ENCODE data around the gene GCK. TPM values are rescaled to one million over a fixed set of nuclear protein-coding genes. Genes with fewer than 3 reads are reported as not detected.

Gene GCK
- total and polyA plus RNA-seq, 2 of the 13 experiments (the other 11 are each of a cell fraction or from before 2014, with no cell fraction given), result not detected

DNA sequence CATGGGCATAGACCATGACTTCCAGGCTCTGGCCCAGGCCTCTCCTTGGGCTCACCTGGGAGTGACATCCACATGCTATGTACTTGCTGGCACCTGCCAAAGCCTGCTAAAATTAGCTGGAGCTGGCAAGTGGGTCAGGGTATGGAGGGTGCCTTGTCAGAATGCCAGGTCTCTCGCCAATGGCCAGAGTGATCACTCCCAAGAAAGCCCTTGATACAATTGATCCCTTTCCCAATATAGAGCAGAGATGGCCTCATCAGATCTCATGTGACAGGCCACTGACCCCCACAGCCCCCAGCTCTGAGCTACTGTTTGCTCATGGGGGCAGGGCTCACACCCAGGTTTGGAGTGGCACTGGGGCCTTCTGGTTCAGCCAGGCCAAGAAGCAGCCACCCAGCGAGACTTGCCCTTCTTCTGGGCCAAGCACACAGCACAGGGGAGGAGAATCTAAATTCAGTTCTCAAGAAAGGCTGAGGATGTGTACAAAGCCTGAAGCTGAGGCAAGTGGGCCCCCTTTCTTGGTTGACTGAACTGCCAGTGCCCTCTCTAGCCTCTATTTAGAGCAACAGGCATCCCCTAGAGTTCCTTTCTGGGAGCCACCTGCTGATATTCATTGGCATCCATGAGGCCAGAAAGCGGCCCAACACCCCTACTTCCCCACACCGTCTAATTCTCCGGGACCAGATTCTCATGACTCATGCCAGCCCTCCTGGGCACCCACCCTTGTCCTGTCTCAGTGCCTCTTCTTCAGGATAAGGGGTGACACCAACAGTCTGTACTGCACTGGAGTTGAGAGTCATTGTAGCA is 29.2 kb downstream of the GCK start:
- H3K4me3 ChIP-seq (replicated peaks in 1 of 3; ENCODE audit: insufficient read depth in 1 of 3, low read depth in 2 of 3, low read length in 3 of 3), result no peak overlapping the region
- no peak overlapping the region for H3K27ac ChIP-seq (ENCODE audit: extremely low read length, insufficient read depth, low read length)
- POLR2A ChIA-PET, result no interaction called here
- H2AFZ ChIP-seq (ENCODE audit: low read length), result no peak overlapping the region
- CTCF ChIA-PET (ENCODE audit: low intra/inter-chr PET ratio, low total read pairs), result no interaction called here
- no peaks in the 10 kb centered on the region for H3K4me1 ChIP-seq (ENCODE audit: insufficient read depth, low read length)
- H3K79me2 ChIP-seq (ENCODE audit: insufficient read depth, low read length), result no peaks in the 10 kb centered on the region
- no peaks in the 10 kb centered on the region for H3K9me3 ChIP-seq (ENCODE audit: low read length)
- intact Hi-C loops (cut with micrococcal nuclease; ENCODE audit: unreplicated experiment) (no loop called here), in situ Hi-C loops (cut with HindIII; ENCODE audit: extremely low pct_ligation_motif_present, low pct_unique_long_range_greater_than_20kb) (no loop called here)
- DNase-seq (ENCODE audit: low spot score), result no peak
- no peaks in the 10 kb centered on the region for H3K36me3 ChIP-seq (replicated peaks in 1 of 2; ENCODE audit: control insufficient read depth in 1 of 2, insufficient read depth in 2 of 2, low read length in 2 of 2)
- no peak overlapping the region for H3K9ac ChIP-seq (ENCODE audit: insufficient read depth, low read depth, low read length)
- no peaks in the 10 kb centered on the region for H4K20me1 ChIP-seq (ENCODE audit: insufficient read depth, low read length)
- no peak overlapping the region for H3K4me2 ChIP-seq (ENCODE audit: low read depth, low read length)
- no TSS peak for BruUV-seq (replicated peaks)
- no peak for ATAC-seq
- 41% methylated on average over 5 of the region's 5 CpGs for WGBS (ENCODE audit: low lambda C conversion rate)
- H3K27me3 ChIP-seq (ENCODE audit: control insufficient read depth in 1 of 2, insufficient read depth in 2 of 2, low read length in 2 of 2), result peaks cover 0 to 10% of the 10 kb centered on the region in 2 experiments; a peak in 3 of 5 replicates
- no peak for FAIRE-seq
- TF ChIP-seq ZNF574 (CRISPR knock-in tag; IDR thresholded peaks at IDR 0.05) (no peak), YEATS4 (CRISPR knock-in tag; IDR thresholded peaks at IDR 0.05; ENCODE audit: borderline replicate concordance) (no peak), FIP1L1 (IDR thresholded peaks at IDR 0.05; ENCODE audit: borderline replicate concordance, insufficient read depth, low read depth, low read length) (no peak), RCOR2 (CRISPR knock-in tag; IDR thresholded peaks at IDR 0.05) (no peak), DR1 (CRISPR knock-in tag; IDR thresholded peaks at IDR 0.05) (no peak), ZSCAN22 (CRISPR knock-in tag; IDR thresholded peaks at IDR 0.05) (no peak), KDM1A (CRISPR knock-in tag; IDR thresholded peaks at IDR 0.05) (no peak), ATF7-NPFF (CRISPR knock-in tag; IDR thresholded peaks at IDR 0.05; ENCODE audit: low read depth) (no peak), CREBL2 (CRISPR knock-in tag; IDR thresholded peaks at IDR 0.05; ENCODE audit: borderline replicate concordance) (no peak), CBX2 (IDR thresholded peaks at IDR 0.05; ENCODE audit: low read depth, low read length) (no peak), CBX2 (CRISPR knock-in tag; IDR thresholded peaks at IDR 0.05; ENCODE audit: low read depth) (no peak), NR2F2 (IDR thresholded peaks at IDR 0.05; ENCODE audit: borderline replicate concordance, low read depth) (no peak), ZNF446 (CRISPR knock-in tag; IDR thresholded peaks at IDR 0.05) (no peak), LBX2 (CRISPR knock-in tag; IDR thresholded peaks at IDR 0.05; ENCODE audit: borderline replicate concordance) (no peak)
- TF ChIP-seq, protein P1, sequence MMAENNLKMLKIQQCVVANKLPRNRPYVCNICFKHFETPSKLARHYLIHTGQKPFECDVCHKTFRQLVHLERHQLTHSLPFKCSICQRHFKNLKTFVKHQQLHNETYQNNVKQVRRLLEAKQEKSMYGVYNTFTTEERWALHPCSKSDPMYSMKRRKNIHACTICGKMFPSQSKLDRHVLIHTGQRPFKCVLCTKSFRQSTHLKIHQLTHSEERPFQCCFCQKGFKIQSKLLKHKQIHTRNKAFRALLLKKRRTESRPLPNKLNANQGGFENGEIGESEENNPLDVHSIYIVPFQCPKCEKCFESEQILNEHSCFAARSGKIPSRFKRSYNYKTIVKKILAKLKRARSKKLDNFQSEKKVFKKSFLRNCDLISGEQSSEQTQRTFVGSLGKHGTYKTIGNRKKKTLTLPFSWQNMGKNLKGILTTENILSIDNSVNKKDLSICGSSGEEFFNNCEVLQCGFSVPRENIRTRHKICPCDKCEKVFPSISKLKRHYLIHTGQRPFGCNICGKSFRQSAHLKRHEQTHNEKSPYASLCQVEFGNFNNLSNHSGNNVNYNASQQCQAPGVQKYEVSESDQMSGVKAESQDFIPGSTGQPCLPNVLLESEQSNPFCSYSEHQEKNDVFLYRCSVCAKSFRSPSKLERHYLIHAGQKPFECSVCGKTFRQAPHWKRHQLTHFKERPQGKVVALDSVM (CRISPR knock-in tag; IDR thresholded peaks at IDR 0.05), result no peak
- TF ChIP-seq, protein P2, sequence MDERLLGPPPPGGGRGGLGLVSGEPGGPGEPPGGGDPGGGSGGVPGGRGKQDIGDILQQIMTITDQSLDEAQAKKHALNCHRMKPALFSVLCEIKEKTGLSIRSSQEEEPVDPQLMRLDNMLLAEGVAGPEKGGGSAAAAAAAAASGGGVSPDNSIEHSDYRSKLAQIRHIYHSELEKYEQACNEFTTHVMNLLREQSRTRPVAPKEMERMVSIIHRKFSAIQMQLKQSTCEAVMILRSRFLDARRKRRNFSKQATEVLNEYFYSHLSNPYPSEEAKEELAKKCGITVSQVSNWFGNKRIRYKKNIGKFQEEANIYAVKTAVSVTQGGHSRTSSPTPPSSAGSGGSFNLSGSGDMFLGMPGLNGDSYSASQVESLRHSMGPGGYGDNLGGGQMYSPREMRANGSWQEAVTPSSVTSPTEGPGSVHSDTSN (CRISPR knock-in tag; IDR thresholded peaks at IDR 0.05), result no peak

Data from HepG2 (cell line).